GM12878 (cell line): ENCODE results near the gene TMEM186. TPM values are rescaled to one million over a fixed set of nuclear protein-coding genes. Genes with fewer than 3 reads are reported as not detected.

ENCODE experiments used
- ATAC-seq: fragments of 200-7000 bp; cut with Tn5 transposase; 3 replicates; pipeline ENCODE4 v1.9.1; 2020; ENCODE audit warnings: mild to moderate bottlenecking, moderate library complexity
- BruUV-seq: library from RNA; stranded (reverse); fragments of 400-500 nt; replicated peaks from 2 replicates; lab custom pipeline; 2021; lab: Mats Ljungman, UMichigan
- CTCF ChIA-PET: fragments of 300-600 bp; sonication (Branson Sonifier 250); formaldehyde crosslinking; extraction: SDS; loops from one replicate; lab custom pipeline; 2021; ENCODE audit warnings: inconsistent platforms; lab: Yijun Ruan, JAX
- POLR2A ChIA-PET: fragments of 350-600 bp; formaldehyde crosslinking; extraction: SDS; loops from one replicate; lab custom pipeline; 2021; ENCODE audit warnings: inconsistent platforms; lab: Charles Lee
- RAD21 ChIA-PET: fragments of 300-600 bp; sonication (Branson Sonifier 250); formaldehyde crosslinking; loops from one replicate; lab custom pipeline; 2023; ENCODE audit warnings: antibody characterized with exemption; ENCODE audit not compliant: unreplicated experiment; lab: Charles Lee
- SMC1A ChIA-PET: fragments of 300-600 bp; sonication (Branson Sonifier 250); formaldehyde crosslinking; loops from one replicate; lab custom pipeline; 2023; ENCODE audit not compliant: unreplicated experiment, uncharacterized antibody; lab: Charles Lee
- DNase-seq: peaks from one replicate; pipeline ENCODE4 v3.0.0-alpha.2; 2011; ENCODE audit warnings: low read depth, low spot score
- FAIRE-seq: peaks from 3 replicates; lab custom pipeline; 2011; peaks lifted over from hg19 to GRCh38; lab: Jason Lieb, UNC
- H2AFZ ChIP-seq: 2 replicates; pipeline ENCODE4 v1.6.0; 2011; ENCODE audit warnings: low read depth, low read length, control low read depth; ENCODE audit not compliant: control insufficient read depth
- H3K27ac ChIP-seq: 2 replicates; pipeline ENCODE4 v1.5.1; 2011; ENCODE audit warnings: control low read depth; ENCODE audit not compliant: control insufficient read depth, insufficient read depth
- H3K27me3 ChIP-seq, 2 experiments: replicated peaks in 1 of 2; 2 replicates each; pipeline versions ENCODE4 v1.6.0 to v1.6.1; 2011; ENCODE audit warnings: low read length in 1 of 2; ENCODE audit not compliant: control insufficient read depth in 2 of 2, insufficient read depth in 2 of 2
- H3K36me3 ChIP-seq, 2 experiments: 2 replicates each; pipeline ENCODE4 v1.5.1; 2011; ENCODE audit warnings: low read length in 1 of 2; ENCODE audit not compliant: control insufficient read depth in 2 of 2, insufficient read depth in 2 of 2
- H3K4me1 ChIP-seq: 2 replicates; pipeline ENCODE4 v1.6.1; 2011; ENCODE audit warnings: mild to moderate bottlenecking, low read length, moderate library complexity, mixed read lengths; ENCODE audit not compliant: control insufficient read depth, insufficient read depth
- H3K4me2 ChIP-seq: 2 replicates; pipeline ENCODE4 v1.6.0; 2011; ENCODE audit warnings: control low read depth; ENCODE audit not compliant: control insufficient read depth, insufficient read depth
- H3K4me3 ChIP-seq: fragments of 200-600 bp; sonication (generic); 2 replicates; pipeline ENCODE4 v1.5.1; 2016
- H3K79me2 ChIP-seq: 2 replicates; pipeline ENCODE4 v1.6.0; 2011; ENCODE audit warnings: low read length; ENCODE audit not compliant: control insufficient read depth, insufficient read depth
- H3K9ac ChIP-seq: 2 replicates; pipeline ENCODE4 v1.8.0; 2011; ENCODE audit warnings: low read length, control low read depth, mixed read lengths; ENCODE audit not compliant: control insufficient read depth, insufficient read depth
- H3K9me3 ChIP-seq: replicated peaks from 3 replicates; pipeline ENCODE4 v1.5.1; 2011; ENCODE audit warnings: mild to moderate bottlenecking, low read length; ENCODE audit not compliant: control insufficient read depth, insufficient read depth
- H4K20me1 ChIP-seq: 2 replicates; pipeline ENCODE4 v1.6.0; 2011; ENCODE audit not compliant: control insufficient read depth, insufficient read depth
- BHLHE40 ChIP-seq, 2 experiments: fragments of 450-650 bp in 1 of 2; IDR thresholded peaks; 2 replicates each; pipeline ENCODE4 v1.6.1; 2011 to 2017; ENCODE audit warnings: low read depth in 2 of 2, borderline replicate concordance in 1 of 2, improper control_type of control experiment in 1 of 2, low read length in 1 of 2, mild to moderate bottlenecking in 1 of 2
- CBFB ChIP-seq: IDR thresholded peaks from 2 replicates; pipeline ENCODE4 v1.6.1; 2016; ENCODE audit warnings: antibody characterized with exemption, low read depth
- ESRRA ChIP-seq: IDR thresholded peaks from 2 replicates; pipeline ENCODE4 v1.6.1; 2012; ENCODE audit warnings: mild to moderate bottlenecking, low read length, improper control_type of control experiment
- MTA3 ChIP-seq: IDR thresholded peaks from 2 replicates; pipeline ENCODE4 v1.6.1; 2012; ENCODE audit warnings: low read length, inconsistent platforms, borderline replicate concordance
- NR2C1 ChIP-seq: fragments of 450-650 bp; IDR thresholded peaks from 2 replicates; pipeline ENCODE4 v1.6.1; 2017; ENCODE audit warnings: antibody characterized with exemption, mild to moderate bottlenecking, moderate library complexity
- POLR2AphosphoS5 ChIP-seq: IDR thresholded peaks from 2 replicates; pipeline ENCODE4 v1.6.1; 2011; ENCODE audit warnings: mild to moderate bottlenecking, low read length, inconsistent platforms
- RBBP5 ChIP-seq: fragments of 200-600 bp; sonication (generic); conservative IDR thresholded peaks from 2 replicates; pipeline ENCODE4 v1.6.1; 2016
- SMARCA5 ChIP-seq: fragments of 450-650 bp; IDR thresholded peaks from 2 replicates; pipeline ENCODE4 v1.6.1; 2017; ENCODE audit warnings: mild to moderate bottlenecking
- SRF ChIP-seq, 2 experiments: IDR thresholded peaks; 2 replicates each; pipeline ENCODE4 v1.6.1; 2011; ENCODE audit warnings: low read depth in 2 of 2, low read length in 2 of 2, mild to moderate bottlenecking in 1 of 2, moderate library complexity in 1 of 2
- WRNIP1 ChIP-seq: IDR thresholded peaks from 2 replicates; pipeline ENCODE4 v1.6.1; 2011; ENCODE audit warnings: low read depth, low read length, improper control_type of control experiment, borderline replicate concordance
- ZBTB33 ChIP-seq: fragments of 450-650 bp; IDR thresholded peaks from 2 replicates; pipeline ENCODE4 v1.6.1; 2017; ENCODE audit warnings: mild to moderate bottlenecking
- WGBS: methylation state at CpG from one replicate; pipeline ENCODE4 v1.1.6; 2016; ENCODE audit warnings: low lambda C conversion rate; ENCODE audit not compliant: insufficient replicate concordance, insufficient coverage; ENCODE audit errors: missing lambda C conversion rate; 5-methylcytosine and 5-hydroxymethylcytosine counted together
- in situ Hi-C: fragments of 300-500 bp; cut with MboI; formaldehyde crosslinking; loops from 9 replicates; pipeline ENCODE4 v1.14.3; 2018; ENCODE audit warnings: mixed read lengths
- intact Hi-C: fragments of 100-400 bp; cut with micrococcal nuclease; formaldehyde crosslinking; loops from one replicate; pipeline ENCODE4 v1.14.2; 2022; ENCODE audit not compliant: unreplicated experiment
- polyA plus RNA-seq, 11 experiments: library from polyadenylated mRNA; depleted of rRNA in 4 of 11; unstranded in 6 of 11; stranded (reverse) in 5 of 11; fragments of >200 nt; fragmentation: Nextera tagmentation in 4 of 11; fragmentation: Illumina TruSeq in 1 of 11; extraction: Ambion mirVana in 4 of 11; extraction: Trizol in 1 of 11; gene quantifications; 1 replicate in 1 of 11; 2 replicates in 10 of 11; pipeline versions ENCODE4 v1.2.1 to v1.2.3, GENCODE V29; 2011 to 2016; ENCODE audit warnings: inconsistent platforms in 2 of 11, missing spikeins in 2 of 11, low read depth in 1 of 11
- total RNA-seq, 4 experiments: library from RNA; depleted of rRNA in 3 of 4; stranded (reverse); fragments of >200 nt in 3 of 4; fragmentation: Illumina TruSeq in 1 of 4; extraction: Trizol in 1 of 4; gene quantifications; 2 replicates each; pipeline versions ENCODE4 v1.2.1 to v1.2.3, GENCODE V29; 2013 to 2021

Gene TMEM186
- total and polyA plus RNA-seq, 10 of the 15 experiments (the other 5 are each of a cell fraction or from before 2014, with no cell fraction given), result 10.6 to 28.9 (median 17.0) TPM

GRCh38 chr16:8798174-8798527 lies 712 bp upstream of the TMEM186 start:
- peak overlapping the region; percentile 95 for H3K4me2 ChIP-seq
- H3K9ac ChIP-seq, result peak overlapping the region; percentile 86
- ChIA-PET SMC1A (interaction anchor here (0.8 to 3.3 kb wide), 6 partner anchors 12 to 139 kb away, joined by 3 to 10 read pairs (median 4); no protein-coding TSS in a partner anchor), RAD21 (interaction anchor here (0.6 to 2.8 kb wide), 5 partner anchors 12 to 136 kb away, joined by 3 to 15 read pairs (median 4); partner anchors contain the start of gene CARHSP1), CTCF (interaction anchor here (1.6 to 2.1 kb wide), 2 partner anchors 82 to 138 kb away, joined by 4 to 6 read pairs; no protein-coding TSS in a partner anchor), POLR2A (interaction anchor here (0.9 kb wide), 1 partner anchor 305 kb away, joined by 3 read pairs; no protein-coding TSS in a partner anchor)
- H3K4me1 ChIP-seq, result peaks cover 10% of the 10 kb centered on the region
- no peak for FAIRE-seq
- intact Hi-C loops (loop anchor here (5.0 kb wide), 4 partner anchors 94 to 334 kb away; partner anchors contain the start of gene HAPSTR1), in situ Hi-C loops (loop anchor here (5.0 kb wide), 1 partner anchor 136 kb away; no protein-coding TSS in a partner anchor)
- H3K9me3 ChIP-seq, result no peaks in the 10 kb centered on the region
- peaks cover 70% of the 10 kb centered on the region for H3K79me2 ChIP-seq
- DNase-seq, result no peak
- H3K4me3 ChIP-seq, result peak overlapping the region; percentile 96
- no peaks in the 10 kb centered on the region for H3K27me3 ChIP-seq
- WGBS, result 3% methylated on average over 6 of the region's 6 CpGs
- H2AFZ ChIP-seq, result peak overlapping the region; percentile 46; the same call in 1 of the 2 replicates
- TSS peak; percentile 73 for BruUV-seq
- peaks cover 3 to 6% of the 10 kb centered on the region in 2 experiments; a peak in 3 of 4 replicates for H3K36me3 ChIP-seq
- H3K27ac ChIP-seq, result peak overlapping the region; percentile 84
- peaks cover 2% of the 10 kb centered on the region; the same call in 1 of the 2 replicates for H4K20me1 ChIP-seq
- TF ChIP-seq WRNIP1 (0 out of 2 replicates have a peak, but pooled peaks have one; percentile 78), POLR2AphosphoS5 (peak; percentile 56; the same call in 1 of the 2 replicates), BHLHE40 (IDR thresholded peaks at IDR 0.05; ENCODE audit: borderline replicate concordance in 1 of 2, low read depth in 2 of 2, low read length in 1 of 2) (no peak), CBFB (no peak), RBBP5 (no peak), NR2C1 (no peak), ZBTB33 (no peak), MTA3 (no peak), SRF (IDR thresholded peaks at IDR 0.05; ENCODE audit: low read depth in 2 of 2, low read length in 2 of 2) (no peak), SMARCA5 (0 out of 2 replicates have a peak, but pooled peaks have one; percentile 7), ESRRA (peak; percentile 64; the same call in 1 of the 2 replicates)
- ATAC-seq, result peak; percentile 14
